ENCODE data around the gene ZNF750. TPM values are rescaled to one million over a fixed set of nuclear protein-coding genes. Genes with fewer than 3 reads are reported as not detected.

ZNF750 gene
- total and polyA plus RNA-seq, 10 of the 15 experiments (the other 5 are each of a cell fraction or from before 2014, with no cell fraction given): 0.06 TPM; not detected in 9

- TF ChIP-seq E4F1 (IDR thresholded peaks at IDR 0.05; ENCODE audit: borderline replicate concordance, partially characterized antibody) (no peak), NKRF (conservative IDR thresholded peaks at IDR 0.05) (no peak), E2F8 (IDR thresholded peaks at IDR 0.05; ENCODE audit: low read depth, partially characterized antibody) (no peak), CEBPB (IDR thresholded peaks at IDR 0.05; ENCODE audit: borderline replicate concordance in 1 of 2, low read depth in 2 of 2, low read length in 2 of 2) (no peak)
Measured at GRCh38 chr17:82805254-82805653, 34.6 kb downstream of the ZNF750 start (continued).
